ENCODE measurements around the gene BLCAP.

Gene BLCAP

DNA sequence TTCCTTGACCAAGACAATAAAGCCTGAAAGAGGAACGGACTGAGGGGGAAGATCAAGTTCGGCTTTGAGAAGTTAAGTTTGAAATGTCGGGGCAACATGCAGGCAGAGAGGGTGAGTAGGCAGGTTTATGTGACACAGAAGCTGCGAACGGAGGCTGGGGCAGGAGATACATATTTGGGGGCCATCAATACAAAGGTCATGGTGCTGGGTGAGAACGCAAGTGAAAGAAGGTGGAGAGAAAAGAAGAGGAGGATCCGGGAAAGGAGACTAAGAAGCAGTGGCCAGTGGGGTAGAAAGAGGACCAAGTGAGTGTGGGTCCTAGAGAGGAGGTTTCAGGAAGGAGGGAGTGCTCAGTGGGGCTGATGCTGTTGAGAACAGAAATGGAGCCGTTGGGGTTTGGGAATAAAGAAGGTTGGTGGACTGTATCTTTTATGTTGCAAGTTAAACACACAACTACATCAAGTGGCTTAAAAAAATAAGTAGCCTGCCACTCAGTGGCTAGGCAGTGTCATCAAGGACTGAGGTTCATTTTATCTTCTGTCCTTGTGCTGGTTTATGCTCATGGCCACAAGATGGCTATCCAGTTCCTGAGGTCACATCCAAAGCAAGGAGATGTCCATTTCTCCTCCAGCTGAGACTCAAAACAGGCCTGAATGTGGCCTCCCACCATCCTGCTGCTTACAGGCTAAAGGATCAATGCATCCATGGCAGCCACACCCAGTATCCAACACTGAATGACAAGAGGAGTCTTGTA, 1.7 kb upstream of the BLCAP start:
- no peak for DNase-seq (ENCODE audit: low read depth)

DNA sequence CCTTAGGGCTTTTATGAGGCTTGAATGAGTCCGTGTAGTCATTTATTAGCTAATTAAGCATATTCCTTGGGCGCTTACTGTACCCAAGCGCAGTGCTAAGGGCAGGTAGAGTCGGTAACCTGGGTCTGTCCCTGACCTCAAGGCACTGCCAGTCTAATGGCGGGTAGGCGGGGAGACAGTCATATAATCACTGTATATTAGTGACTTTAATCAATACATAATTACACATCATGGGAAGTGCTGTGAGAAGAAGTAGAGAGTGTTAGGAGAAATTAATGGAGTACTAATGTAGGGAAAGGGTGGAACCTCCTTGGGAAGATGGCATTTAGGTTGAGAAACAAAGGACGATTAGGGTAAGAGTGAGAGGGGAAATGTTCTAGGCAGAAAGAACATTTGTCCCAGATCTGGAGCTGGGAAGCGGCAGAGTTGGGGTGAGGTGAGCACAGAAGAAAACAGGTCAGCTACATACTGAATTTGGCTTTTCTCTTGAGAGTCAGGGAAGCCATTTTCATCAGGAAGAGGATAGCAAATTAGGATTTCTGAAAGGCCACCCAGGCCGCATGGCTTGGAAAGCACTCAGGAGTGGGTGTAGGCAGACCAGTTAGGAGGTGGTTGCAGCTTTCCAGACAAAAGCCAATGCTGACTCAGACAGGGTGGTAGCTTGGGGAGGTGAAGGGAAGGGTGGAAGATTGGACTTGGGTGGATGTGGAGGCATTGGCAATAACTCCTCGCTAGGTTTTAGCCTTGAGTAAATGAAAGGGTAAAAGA, 954 bp upstream of the BLCAP start:
- DNase-seq (ENCODE audit: low read depth) = no peak

DNA sequence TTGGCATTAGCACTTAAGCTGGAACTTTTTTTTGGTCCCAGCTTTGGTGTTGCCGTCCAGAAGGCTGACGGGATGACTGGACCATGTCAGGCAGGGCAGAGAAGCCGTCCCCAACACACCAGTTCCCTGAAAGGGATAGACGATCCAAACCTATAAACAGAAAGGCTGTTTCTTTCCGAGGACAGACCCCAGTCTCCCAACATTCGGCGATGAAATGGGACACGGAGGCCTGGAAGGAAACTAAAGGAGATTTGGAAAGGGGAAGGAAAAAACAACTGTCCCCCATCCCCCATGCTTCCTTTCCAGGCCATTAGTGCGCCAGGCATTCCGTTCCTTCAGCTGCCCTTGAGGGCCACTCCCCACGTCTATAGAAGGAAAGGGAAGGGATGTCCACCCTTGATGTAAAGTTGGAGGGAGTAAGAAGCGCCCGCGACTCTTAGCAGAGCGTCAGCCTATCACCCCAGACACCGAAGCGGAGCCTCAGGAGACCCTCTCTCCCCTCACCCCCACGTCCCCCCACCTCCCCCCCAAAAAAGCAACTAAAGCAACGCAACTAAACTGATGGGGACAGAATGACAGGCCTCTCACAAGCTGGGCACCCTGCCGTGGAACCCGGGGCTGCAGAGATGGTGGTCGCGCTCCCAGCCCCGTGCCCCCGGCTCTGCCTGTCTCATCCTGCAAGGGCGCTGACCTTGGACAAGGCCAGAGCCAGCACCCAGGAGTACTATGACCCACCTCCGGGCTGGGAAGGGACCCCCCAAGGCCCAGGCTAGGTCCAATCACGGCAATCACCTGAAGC, 638 bp downstream of the BLCAP start:
- DNase-seq (ENCODE audit: low read depth) = no peak

DNA sequence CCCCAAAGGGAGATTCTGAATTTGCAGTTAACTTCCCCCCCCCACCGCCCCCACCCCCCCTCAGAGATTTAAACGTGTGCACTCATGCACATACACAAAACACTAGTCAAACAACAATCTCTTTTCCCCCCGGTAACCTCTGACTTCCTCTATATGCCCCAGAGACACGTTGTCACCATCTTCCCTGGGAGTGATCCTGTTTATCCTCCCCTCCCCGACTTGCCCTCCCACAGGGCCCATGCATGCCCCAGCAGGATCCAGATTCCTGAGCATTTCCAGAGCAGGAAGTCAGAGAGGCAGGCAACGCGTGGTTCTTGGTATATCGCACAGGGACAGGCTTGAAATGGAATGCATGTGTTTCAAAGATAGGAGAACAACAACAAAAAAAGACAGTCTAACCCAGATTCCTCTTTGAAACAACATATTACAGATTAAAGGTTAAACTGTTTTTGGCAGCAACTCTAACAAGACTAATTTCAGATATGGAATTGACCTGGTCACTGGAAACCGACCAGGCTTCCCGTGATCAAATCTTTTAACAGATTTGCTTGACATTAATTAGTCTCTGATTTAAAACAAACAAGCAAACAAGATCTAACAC, 1.3 kb downstream of the BLCAP start:
- DNase-seq (ENCODE audit: low read depth) = no peak

DNA sequence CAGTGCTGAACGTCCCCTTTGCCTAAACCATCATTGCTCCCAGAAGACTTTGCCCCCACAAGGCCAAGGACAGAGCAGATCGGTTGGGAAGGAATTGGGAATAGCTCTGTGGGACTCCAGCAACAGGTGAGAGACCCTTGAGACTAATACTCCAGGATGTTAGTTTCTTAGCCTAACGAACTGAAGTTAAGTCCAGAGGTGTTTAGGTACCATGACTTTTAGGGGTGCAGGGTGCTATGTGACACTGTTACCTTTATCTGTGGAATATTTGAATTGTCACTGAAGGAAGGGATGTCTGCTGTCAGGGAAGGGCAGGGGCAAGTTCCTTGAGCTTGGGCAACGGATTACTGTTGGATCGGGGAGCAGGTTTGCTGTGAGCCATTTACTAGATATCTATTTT, 1.9 kb downstream of the BLCAP start:
- DNase-seq (ENCODE audit: low read depth) = no peak

DNA sequence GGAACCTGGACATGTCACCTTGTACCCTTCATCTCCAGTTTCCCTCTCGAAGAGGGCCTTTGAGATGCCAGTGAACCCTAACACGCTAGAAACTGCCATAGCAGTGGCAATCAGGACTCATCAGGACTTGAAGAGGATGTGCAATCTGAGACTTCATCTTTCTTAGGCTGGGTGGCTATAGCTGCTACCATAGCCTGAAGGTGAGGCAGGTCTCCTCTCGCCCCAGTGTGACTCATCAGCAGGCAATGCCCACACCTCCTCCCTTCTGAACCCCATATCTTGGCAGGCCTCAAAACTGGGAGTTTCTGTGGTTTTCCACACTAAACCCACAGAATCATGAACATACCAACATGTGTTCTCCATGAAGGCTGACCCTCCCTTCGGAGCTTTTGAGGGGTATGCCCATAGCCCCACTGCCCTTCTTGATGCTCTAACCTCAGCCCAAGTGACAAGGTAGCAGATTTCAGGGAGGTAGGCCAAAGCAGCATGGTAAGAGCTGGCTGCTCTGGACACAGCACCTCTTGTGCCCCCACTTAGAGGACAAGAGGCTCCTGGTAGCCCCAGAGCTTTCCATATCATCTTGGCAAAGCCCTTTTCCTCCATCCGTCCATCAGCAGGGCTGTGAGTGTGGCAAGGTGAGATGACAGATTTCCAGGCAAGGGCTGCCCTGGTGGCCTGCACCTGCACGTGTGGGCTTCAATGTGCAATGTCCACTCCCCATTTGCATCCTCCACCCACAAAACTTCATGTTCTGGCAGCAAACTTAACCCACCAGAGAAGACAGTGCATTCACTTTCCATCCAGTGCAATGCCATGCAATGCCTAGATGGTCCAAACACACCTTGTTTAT, 2.6 kb downstream of the BLCAP start:
- peak; percentile 14 for DNase-seq (ENCODE audit: low read depth)

DNA sequence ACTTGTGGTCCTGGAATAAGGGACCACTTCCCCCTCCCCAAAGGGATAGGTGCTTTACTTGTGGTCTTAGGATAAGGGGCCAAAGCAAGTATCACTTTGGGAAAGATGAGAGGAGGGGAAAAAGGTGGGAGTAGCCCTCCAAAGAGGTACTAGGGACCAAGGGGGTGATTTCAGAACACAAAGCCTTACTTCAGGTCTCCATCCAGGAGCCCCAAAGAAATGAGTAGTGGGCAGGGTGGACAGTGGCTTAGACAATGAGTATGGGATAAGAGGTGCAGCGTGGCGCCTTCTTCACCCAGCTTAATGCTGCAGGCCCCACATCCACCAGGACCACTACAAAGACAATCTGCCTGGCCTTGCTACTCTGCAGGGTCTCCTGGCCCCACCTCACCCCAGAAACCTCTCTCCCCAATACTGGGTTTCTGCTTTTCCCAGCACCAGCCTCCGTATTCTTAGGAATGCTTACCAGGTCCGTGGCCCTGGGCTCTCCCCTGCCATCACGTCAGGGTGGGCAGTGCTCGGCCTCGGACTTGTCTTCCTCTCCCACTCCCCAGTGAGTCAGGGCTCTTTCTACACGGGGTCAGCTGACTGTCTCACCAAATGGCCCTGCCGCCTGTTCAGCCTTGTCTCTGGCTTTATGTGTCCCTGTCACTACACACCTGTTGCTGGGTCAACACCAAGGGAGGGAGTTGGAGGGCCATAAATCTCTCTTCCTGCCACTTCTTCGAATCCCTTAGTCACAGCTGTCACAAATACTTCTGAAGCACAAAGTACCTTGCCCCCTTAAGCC, 3.6 kb downstream of the BLCAP start:
- no peak for DNase-seq (ENCODE audit: low read depth)

DNA sequence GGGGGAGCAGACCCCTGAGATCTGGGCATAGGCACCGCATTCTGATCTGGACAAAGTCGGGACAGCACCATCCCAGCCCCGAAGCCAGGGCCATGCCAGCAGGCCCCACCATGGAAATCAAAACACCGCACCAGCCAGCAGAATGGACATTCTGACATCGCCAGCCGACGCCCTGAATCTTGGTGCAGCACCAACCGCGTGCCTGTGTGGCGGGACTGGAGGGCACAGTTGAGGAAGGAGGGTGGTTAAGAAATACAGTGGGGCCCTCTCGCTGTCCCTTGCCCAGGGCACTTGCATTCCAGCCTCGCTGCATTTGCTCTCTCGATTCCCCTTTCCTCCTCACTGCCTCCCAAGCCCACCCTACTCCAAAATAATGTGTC, 4.7 kb downstream of the BLCAP start:
- DNase-seq (ENCODE audit: low read depth) = no peak

DNA sequence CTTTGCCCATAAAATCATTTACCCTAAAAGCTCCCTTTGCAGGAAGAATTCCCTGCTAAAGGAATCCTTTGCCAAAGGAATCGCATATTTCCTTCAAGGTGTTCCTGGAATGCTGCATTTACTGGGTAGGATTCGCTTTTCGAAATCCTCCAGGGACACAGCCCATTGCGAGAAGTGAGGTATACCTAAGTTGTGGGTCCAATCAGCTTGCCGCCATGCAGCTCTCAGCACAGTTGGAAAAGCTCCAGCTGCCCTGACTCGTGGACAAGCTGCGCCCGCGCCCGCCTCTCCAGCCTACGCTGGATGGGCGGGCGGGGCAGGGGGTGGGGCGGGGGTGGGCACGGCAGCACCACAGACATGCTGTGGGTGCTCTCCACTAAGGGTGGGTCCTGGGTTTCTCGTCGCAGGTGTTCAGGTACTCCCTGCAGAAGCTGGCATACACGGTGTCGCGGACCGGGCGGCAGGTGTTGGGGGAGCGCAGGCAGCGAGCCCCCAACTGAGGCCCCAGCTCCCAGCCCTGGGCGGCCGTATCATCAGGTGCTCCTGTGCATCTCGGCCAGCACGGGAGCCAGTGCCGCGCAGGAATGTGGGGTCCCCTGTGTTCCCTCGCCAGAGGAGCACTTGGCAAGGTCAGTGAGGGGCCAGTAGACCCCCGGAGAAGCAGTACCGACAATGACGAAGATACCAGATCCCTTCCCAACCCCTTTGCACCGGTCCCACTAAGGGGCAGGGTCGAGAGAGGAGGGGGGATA, 5.2 kb downstream of the BLCAP start:
- DNase-seq (ENCODE audit: low read depth) = no peak

DNA sequence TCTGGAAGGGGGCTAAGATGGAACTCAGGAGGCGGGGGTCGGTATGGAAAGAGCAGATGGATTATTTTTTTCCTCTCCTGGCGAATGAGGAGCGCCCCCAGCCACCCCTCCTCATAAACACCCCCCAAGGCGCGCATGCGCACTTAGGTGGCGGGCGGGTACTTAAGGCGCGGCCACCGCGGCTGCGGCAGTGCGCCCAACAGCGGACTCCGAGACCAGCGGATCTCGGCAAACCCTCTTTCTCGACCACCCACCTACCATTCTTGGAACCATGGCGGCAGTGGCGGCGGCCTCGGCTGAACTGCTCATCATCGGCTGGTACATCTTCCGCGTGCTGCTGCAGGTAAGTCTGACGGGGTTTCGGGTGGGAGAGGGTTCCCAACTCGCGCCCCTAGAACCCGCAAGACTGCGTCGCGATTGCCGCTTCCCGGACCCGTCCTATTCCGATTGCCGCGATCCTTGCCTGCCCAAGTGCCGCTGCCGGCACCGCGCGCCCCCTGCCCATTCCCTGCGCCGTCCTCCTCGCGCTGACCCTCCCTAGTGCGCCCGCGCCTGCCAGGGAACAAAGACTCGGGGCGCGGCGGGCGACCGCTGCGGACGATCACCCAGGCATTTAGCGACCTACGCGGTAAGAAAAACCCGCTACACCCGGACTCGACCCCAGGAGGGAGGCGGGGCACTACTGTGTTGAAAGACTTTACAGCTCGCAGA, 6.5 kb downstream of the BLCAP start, which contains the start of gene NNAT:
NNAT (plus strand) TSS at position 190 of the 711 bp plus-strand sequence; CDS start at position 272, 82 bp downstream.
- DNase-seq (ENCODE audit: low read depth) = no peak

DNA sequence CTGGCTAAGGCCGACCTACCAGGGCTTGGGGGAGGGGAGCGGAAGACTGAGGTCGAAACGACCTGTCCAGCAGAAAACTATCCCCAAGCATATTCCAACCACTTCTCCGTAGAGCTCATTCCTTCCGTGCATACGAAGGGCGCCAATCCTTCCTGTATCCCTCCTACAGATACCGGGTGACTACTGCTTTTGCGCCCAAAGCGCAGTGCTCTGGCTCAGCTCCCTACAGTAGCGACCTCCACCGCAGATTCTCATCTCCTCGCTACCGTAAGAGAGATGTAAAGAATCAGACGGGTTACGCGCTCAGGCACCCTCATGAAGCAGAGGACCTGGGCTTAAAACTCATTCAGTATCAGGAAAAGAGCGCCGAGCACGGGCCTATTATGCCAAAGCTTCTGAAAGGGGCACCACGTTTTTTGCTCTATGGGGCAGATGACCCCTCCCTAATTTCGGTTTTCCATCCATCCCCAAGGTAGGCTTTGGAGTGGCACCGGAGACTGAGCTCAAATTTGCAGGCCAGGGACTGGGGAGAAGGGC, 7.2 kb downstream of the BLCAP start:
- no peak for DNase-seq (ENCODE audit: low read depth)

DNA sequence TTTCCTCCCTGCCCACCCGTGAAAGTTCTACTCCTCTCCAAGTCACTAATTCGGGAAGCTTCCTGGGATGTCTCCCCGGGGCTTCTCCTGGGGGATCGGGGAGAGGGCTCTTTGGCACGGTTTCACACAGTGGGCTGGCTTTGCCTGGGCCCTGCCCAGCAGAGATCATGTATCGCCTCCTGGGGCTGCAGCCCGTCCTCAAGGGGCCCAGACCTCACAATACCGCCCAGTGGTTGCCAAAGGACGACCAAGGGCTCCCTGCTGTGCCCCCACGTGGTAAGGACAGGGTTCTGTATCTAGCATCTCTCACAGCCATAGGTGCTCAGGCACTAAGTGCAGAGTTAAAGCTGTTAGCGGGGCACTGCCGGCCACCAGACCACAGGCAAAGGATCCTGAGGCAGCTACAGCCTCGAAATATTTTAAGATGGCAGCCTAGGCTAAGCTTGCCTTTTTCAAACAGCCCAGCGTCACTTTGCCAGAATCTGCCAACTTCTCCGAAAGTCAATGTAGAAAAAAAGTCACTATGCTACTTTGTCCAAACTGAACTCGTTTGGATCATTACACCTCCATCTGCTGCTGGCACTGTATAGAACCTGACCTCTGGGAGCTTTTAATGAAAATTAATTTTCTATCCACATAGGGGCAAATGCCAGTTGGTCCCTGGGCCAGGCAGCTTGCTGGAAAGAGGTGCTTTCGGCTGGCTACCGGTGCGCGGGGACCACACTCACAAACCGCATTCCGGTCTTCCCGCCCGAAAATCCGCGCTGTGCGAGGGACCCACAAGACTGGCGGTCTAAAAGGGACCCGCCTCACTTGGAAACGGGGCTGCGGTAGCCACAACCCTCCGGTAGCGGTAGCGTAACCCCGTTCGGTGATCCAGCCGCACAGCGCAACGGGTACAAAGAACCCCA, 7.9 kb downstream of the BLCAP start:
- DNase-seq (ENCODE audit: low read depth) = no peak

DNA sequence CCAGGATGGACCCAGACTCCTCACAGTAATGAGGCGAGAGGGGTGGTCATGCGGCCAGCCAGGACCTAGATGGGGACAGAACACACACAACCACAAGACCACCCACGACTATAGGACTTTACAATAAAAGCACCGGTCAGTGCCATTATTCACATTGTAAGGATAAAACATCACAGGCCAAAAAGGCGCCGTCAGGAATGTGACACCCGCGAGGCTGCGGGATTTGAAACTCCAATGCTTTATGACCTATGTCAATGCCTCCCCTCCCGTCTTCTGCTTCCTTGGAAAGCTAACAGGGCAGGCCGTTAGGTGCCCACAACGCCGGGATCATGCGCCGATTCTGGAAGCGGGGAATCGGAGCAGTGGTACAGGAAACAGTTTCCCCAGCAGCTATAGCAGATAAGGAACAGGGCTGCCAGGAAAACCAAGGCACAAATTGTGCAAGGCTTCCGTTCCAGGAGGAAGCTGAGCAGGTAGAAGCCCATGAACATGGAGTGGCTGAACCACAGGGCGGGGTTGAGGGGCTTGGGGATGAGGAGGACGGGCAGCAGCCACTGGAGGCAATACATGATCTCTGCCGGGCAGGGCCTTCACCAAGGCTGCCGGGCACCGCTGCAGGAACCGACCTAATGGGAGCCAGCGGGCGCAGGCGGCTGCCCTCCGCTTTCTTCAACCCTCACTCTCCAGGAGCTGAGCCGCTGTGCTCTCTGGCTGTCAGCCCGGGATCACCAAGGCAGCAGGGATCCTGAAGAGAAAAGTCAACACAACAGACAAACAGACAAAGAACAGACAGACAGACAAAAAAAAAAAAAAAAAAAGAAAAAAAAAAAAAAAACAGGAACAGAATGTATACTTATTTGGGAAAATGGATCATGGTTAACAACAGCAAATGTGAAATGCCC, 8.8 kb downstream of the BLCAP start:
- DNase-seq (ENCODE audit: low read depth) = no peak

DNA sequence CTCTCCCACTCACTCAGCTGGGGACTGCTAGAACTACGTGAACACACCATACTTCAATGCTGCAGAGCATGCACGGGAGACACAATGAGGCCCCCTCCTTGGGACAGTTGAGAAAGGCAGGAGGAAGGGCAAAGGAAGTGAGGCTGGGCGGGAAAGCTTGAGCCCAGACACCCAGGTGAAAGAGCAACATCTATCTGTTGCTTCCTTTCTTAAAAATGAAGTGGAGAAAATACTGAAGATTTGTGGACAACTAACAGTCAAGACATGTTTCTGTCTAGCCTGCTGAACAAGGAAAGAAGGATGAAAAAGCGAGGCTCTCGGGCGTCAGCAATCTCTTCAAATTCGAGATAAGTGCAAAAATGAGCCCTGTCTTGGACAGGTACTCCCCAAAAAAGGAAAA, 9.6 kb downstream of the BLCAP start:
- DNase-seq (ENCODE audit: low read depth) = no peak

DNA sequence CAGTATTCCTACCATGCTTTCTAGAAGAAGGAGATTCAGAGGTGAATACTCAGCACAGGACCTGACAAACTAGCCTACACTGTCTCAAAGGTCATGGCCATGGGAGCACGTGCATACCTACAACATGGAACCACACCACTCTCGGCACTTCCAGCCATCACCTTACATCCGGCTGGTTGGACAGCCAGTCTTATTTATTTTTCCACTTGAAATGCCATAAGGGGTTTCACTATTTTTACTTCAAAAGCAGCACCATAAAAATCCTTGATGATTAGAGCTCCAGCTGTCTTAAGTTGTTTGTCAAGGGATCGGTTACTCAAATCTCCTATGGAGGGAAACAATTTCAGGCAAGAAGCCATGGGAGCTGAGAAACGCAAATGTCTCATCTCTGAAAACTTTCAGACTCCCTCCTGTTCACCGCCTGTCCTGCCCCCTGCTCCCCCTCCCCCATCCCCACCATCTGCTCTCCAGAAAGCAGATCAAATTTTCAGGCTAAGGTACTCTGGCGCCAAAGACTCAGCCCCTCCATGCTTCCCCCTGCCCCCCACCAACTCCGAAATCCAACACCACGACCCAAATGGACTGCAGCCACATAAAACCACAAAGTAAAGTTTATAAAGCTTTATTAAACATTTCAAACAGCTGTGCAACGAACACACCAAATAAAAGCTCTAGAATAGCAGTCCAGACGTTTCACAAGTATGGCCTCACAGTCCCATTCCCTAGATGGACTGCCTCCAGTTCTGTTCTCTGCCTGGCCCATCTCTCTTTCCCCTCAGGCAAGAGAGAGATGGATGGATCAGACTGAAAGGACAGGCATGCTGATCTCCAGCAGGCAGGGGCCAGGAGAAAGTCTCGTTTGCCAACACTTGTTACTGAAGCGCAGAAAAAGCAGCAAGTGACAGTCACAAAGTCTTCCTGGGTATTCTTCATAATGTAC, 10.6 kb downstream of the BLCAP start:
- DNase-seq (ENCODE audit: low read depth) = no peak

DNA sequence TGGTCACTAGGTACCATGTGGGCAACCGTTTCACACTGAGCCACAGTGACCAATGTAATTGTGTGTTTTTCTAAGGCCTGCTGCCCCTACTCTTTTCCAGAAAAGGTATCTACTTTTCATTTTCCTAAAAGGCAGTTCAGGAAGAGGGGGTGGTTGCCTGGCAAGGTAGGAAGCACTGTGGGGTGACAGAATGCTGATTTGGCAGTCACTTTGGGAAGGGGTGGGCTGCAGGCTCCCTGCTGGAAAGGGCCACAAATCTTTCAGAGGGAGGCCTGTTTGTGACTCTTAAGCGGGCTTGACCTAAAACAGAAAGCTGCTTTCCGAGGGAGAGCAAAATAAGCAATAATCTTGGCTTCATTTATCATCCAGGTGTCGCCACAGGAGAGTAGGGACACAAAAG, 11.8 kb downstream of the BLCAP start:
- DNase-seq (ENCODE audit: low read depth) = no peak
